Ovary (tissue), 3 donors: ENCODE measurements around the gene ABCB1.

Source experiments
- CTCF ChIP-seq, 3 donors: fragments of 450-650 bp in 2 of 3; fragments of 200-600 bp in 1 of 3; IDR thresholded peaks; one replicate each; pipeline versions ENCODE4 v1.5.1 to v1.8.0; 2016 to 2022; ENCODE audit warnings: antibody characterized with exemption in 3 of 3, mild to moderate bottlenecking in 1 of 3
- POLR2A ChIP-seq: fragments of 450-650 bp; IDR thresholded peaks from one replicate; pipeline ENCODE4 v1.6.1; 2017; ENCODE audit warnings: antibody characterized with exemption, mild to moderate bottlenecking, moderate library complexity
- donor health status: DM: no; HTN: no; CAD: no.

GRCh38 chr7:87512906-87513305 lies 87.8 kb downstream of the ABCB1 start:
- no peak for TF ChIP-seq POLR2A
- no peak for TF ChIP-seq CTCF (IDR thresholded peaks at IDR 0.05)
